Neural cell (in vitro differentiated cells): Measurements from ENCODE around the gene TLE2. TPM values are rescaled to one million over a fixed set of nuclear protein-coding genes. Genes with fewer than 3 reads are reported as not detected.

Source experiments
- H2AFZ ChIP-seq: fragments of 200-600, 300-800 bp; sonication (generic), shearing (Covaris generic); 2 replicates; pipeline ENCODE4 v1.6.0; 2014; ENCODE audit warnings: low read depth, mild to moderate bottlenecking, antibody characterized with exemption, low read length, moderate library complexity
- H3F3A ChIP-seq: fragments of 200-600 bp; shearing (Covaris generic); 2 replicates; pipeline ENCODE4 v1.6.1; 2016; ENCODE audit warnings: mild to moderate bottlenecking, moderate library complexity, mixed read lengths, antibody characterized with exemption, low read length; ENCODE audit not compliant: insufficient read depth, poor library complexity, severe bottlenecking
- H3K27ac ChIP-seq: fragments of 200-600, 300-800 bp; sonication (generic), shearing (Covaris generic); 2 replicates; pipeline ENCODE4 v1.5.1; 2014; ENCODE audit warnings: mild to moderate bottlenecking, low read length, moderate library complexity
- H3K27me3 ChIP-seq: fragments of 300-800, 200-600 bp; sonication (generic), shearing (Covaris generic); 2 replicates; pipeline ENCODE4 v1.6.0; 2014; ENCODE audit warnings: mild to moderate bottlenecking, low read depth, low read length, moderate library complexity; ENCODE audit not compliant: insufficient read depth
- H3K36me3 ChIP-seq: fragments of 300-800, 200-600 bp; sonication (generic), shearing (Covaris generic); 2 replicates; pipeline ENCODE4 v1.5.1; 2014; ENCODE audit warnings: mild to moderate bottlenecking, antibody characterized with exemption, low read length, moderate library complexity; ENCODE audit not compliant: insufficient read depth
- H3K4me2 ChIP-seq: fragments of 300-800, 200-600 bp; sonication (generic), shearing (Covaris generic); 2 replicates; pipeline ENCODE4 v1.6.0; 2014; ENCODE audit warnings: mild to moderate bottlenecking, low read length
- H3K4me3 ChIP-seq: fragments of 300-800, 200-600 bp; sonication (generic), shearing (Covaris generic); 2 replicates; pipeline ENCODE4 v1.5.1; 2014; ENCODE audit warnings: mild to moderate bottlenecking, low read length, moderate library complexity
- H3K79me2 ChIP-seq: fragments of 200-600 bp; shearing (Covaris generic); replicated peaks from 2 replicates; pipeline ENCODE4 v1.6.0; 2014; ENCODE audit warnings: mild to moderate bottlenecking, low read length, moderate library complexity; ENCODE audit not compliant: insufficient read depth
- H3K9ac ChIP-seq: fragments of 300-800, 200-600 bp; sonication (generic), shearing (Covaris generic); 2 replicates; pipeline ENCODE4 v1.6.1; 2016; ENCODE audit warnings: mild to moderate bottlenecking, low read length, mixed read lengths
- H3K9me2 ChIP-seq: fragments of 200-600 bp; shearing (Covaris generic); 2 replicates; pipeline ENCODE4 v1.6.1; 2016; ENCODE audit warnings: mild to moderate bottlenecking, low read length, mixed read lengths; ENCODE audit not compliant: insufficient read depth
- H3K9me3 ChIP-seq: fragments of 200-600, 300-800 bp; sonication (generic), shearing (Covaris generic); 2 replicates; pipeline ENCODE4 v1.6.1; 2016; ENCODE audit warnings: mild to moderate bottlenecking, mixed run types, low read length, moderate library complexity, mixed read lengths
- H4K20me1 ChIP-seq: fragments of 200-600 bp; shearing (Covaris generic); 2 replicates; pipeline ENCODE4 v1.6.1; 2016; ENCODE audit warnings: mild to moderate bottlenecking, mixed run types; ENCODE audit not compliant: insufficient read depth
- CTCF ChIP-seq: fragments of 450-650 bp; IDR thresholded peaks from 2 replicates; pipeline ENCODE4 v1.5.1; 2014; ENCODE audit warnings: antibody characterized with exemption, mild to moderate bottlenecking, moderate library complexity; ENCODE audit not compliant: poor library complexity, severe bottlenecking
- EP300 ChIP-seq: fragments of 450-650 bp; conservative IDR thresholded peaks from 2 replicates; pipeline ENCODE4 v1.6.1; 2014; ENCODE audit warnings: antibody characterized with exemption, mild to moderate bottlenecking, moderate library complexity; ENCODE audit not compliant: poor library complexity, severe bottlenecking
- EZH2 ChIP-seq: fragments of 200-600, 300-800 bp; shearing (Covaris generic), sonication (generic); IDR thresholded peaks from 2 replicates; pipeline ENCODE4 v1.6.1; 2014; ENCODE audit warnings: antibody characterized with exemption, low read length, borderline replicate concordance, mild to moderate bottlenecking; ENCODE audit not compliant: insufficient read depth, poor library complexity, severe bottlenecking
- MXI1 ChIP-seq: fragments of 450-650 bp; conservative IDR thresholded peaks from 2 replicates; pipeline ENCODE4 v1.6.1; 2014; ENCODE audit warnings: antibody characterized with exemption, mild to moderate bottlenecking; ENCODE audit not compliant: poor library complexity, severe bottlenecking
- POLR2AphosphoS5 ChIP-seq: IDR thresholded peaks from 2 replicates; pipeline ENCODE4 v1.6.1; 2012
- RAD21 ChIP-seq: fragments of 450-650 bp; conservative IDR thresholded peaks from 2 replicates; pipeline ENCODE4 v1.6.1; 2014; ENCODE audit warnings: antibody characterized with exemption, mild to moderate bottlenecking, moderate library complexity
- REST ChIP-seq: IDR thresholded peaks from 2 replicates; pipeline ENCODE4 v1.6.1; 2012; ENCODE audit warnings: borderline replicate concordance
- SMC3 ChIP-seq: fragments of 450-650 bp; conservative IDR thresholded peaks from 2 replicates; pipeline ENCODE4 v1.6.1; 2014; ENCODE audit warnings: antibody characterized with exemption, mild to moderate bottlenecking, moderate library complexity; ENCODE audit not compliant: poor library complexity
- TAF1 ChIP-seq: IDR thresholded peaks from 2 replicates; pipeline ENCODE4 v1.6.1; 2012; ENCODE audit warnings: low read depth
- polyA plus RNA-seq: library from polyadenylated mRNA; depleted of rRNA; stranded (reverse); fragments of >200 nt; gene quantifications from 2 replicates; pipeline ENCODE4 v1.2.3, GENCODE V29; 2014

Gene TLE2
- polyA plus RNA-seq, 1 donor from 2014 or later = 7.0 TPM

GRCh38 chr19:2982983-2983350, 46.1 kb downstream of the TLE2 start:
- H2AFZ ChIP-seq = no peak overlapping the region
- H3K9me3 ChIP-seq = no peaks in the 10 kb centered on the region
- no peak overlapping the region for H3K4me2 ChIP-seq
- H3K27ac ChIP-seq = no peak overlapping the region
- H3F3A ChIP-seq = no peaks in the 10 kb centered on the region
- H3K4me3 ChIP-seq = no peak overlapping the region
- H4K20me1 ChIP-seq = no peaks in the 10 kb centered on the region
- no peak overlapping the region for H3K9ac ChIP-seq
- no peaks in the 10 kb centered on the region for H3K79me2 ChIP-seq
- H3K36me3 ChIP-seq = no peaks in the 10 kb centered on the region
- peaks cover 51% of the 10 kb centered on the region for H3K27me3 ChIP-seq
- no peaks in the 10 kb centered on the region for H3K9me2 ChIP-seq
- TF ChIP-seq SMC3 = no peak
- no peak for TF ChIP-seq EZH2

GRCh38 chr19:2982561-2982960, 46.5 kb downstream of the TLE2 start:
- Histone ChIP-seq H3K79me2 (no peaks in the 10 kb centered on the region), H3K9me3 (no peaks in the 10 kb centered on the region), H2AFZ (no peak overlapping the region), H3K27me3 (peaks cover 52% of the 10 kb centered on the region), H3F3A (no peaks in the 10 kb centered on the region), H3K36me3 (no peaks in the 10 kb centered on the region), H3K9me2 (no peaks in the 10 kb centered on the region), H3K4me2 (no peak overlapping the region), H3K4me3 (no peak overlapping the region), H3K27ac (no peak overlapping the region), H4K20me1 (no peaks in the 10 kb centered on the region), H3K9ac (no peak overlapping the region)
- TF ChIP-seq REST (no peak), EZH2 (no peak), TAF1 (no peak), RAD21 (no peak), MXI1 (no peak), SMC3 (no peak), CTCF (no peak), EP300 (no peak), POLR2AphosphoS5 (no peak)

GRCh38 chr19:2981898-2982297, 47.2 kb downstream of the TLE2 start:
- Histone ChIP-seq H3K9me3 (no peaks in the 10 kb centered on the region), H4K20me1 (no peaks in the 10 kb centered on the region), H3K4me3 (no peak overlapping the region), H3K27ac (no peak overlapping the region), H3K79me2 (no peaks in the 10 kb centered on the region), H3K36me3 (no peaks in the 10 kb centered on the region), H2AFZ (no peak overlapping the region), H3K27me3 (peaks cover 53% of the 10 kb centered on the region), H3F3A (no peaks in the 10 kb centered on the region), H3K9me2 (no peaks in the 10 kb centered on the region), H3K4me2 (no peak overlapping the region), H3K9ac (no peak overlapping the region)
- no peak for TF ChIP-seq RAD21
- TF ChIP-seq POLR2AphosphoS5 = no peak
- no peak for TF ChIP-seq CTCF
- no peak for TF ChIP-seq SMC3
- TF ChIP-seq MXI1 = no peak
